ENCODE data around the gene DDRGK1.
"Not testable (repeated sequence)": the region's sequence is repeated elsewhere in the genome, so short reads cannot be mapped to it uniquely, and the experiment has no call there.

Gene DDRGK1

DNA sequence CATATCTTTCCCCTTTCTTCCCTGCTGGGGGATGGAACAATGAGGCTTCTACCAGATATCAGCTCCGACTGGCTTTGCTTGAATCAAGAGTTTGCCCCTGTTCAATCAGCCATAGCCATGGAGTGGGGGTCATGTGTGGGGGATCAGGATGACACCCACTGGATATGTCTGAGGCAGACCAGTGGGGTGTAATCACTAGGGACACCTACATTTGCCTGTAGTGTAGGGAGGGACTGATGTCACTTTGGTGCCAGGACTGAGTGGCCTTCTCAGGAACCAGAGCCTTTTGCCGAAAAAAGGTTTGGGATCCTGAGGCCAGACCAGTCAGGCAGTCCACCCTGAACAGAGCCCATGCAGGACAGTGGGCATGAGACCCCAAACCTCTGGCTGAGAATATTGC is 5.9 kb upstream of the DDRGK1 start:
- DNase-seq: no peak

DNA sequence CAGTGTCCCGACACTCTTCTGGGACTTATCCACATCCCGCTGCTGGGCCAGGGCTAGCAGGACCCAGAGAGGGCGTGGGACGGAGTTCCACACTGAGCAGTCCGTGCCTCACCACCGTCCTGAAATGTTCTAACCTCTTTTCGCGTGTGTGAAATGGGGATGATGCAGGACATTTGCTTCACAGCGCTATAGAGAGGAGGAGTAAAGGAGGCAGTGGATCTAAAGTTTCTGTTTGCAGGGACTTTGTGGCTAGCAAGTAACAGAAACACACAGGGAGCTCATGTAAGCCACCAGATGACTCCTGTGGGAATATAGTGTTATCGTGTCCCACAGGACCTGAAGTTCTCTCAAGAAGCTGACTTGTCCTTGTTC is 5.5 kb upstream of the DDRGK1 start:
- no peak for DNase-seq

DNA sequence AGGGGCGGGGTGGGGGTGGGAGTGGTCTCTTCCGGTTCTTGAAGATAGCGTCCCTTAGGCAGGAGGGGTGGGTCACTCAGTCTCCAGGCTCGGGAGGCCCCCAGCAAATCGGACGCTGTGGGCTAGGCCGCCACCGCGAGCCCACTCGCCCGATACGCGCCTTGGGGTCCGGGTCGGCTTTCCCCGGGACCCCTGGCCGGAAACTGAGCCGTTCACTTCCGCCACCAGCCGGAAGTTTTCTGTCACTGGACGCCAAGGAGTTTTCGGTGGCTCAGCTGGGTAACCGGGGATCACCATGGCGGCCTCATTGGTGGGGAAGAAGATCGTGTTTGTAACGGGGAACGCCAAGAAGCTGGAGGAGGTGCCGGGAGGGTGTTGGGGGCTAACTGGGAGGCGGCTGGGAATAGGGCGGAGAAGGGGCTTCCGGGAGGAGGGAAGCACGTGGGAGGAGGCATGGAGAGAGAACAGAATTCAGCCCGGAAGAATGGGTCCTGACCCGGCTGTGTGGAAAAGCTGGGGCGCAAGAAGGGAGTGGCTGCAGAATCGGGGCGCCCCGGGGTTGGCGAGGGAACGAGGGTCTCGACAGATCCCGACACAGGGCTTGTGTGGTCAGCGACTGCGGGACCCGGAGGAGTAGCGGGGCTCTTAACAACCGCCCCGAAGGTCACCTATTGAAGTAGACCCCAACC is 4.9 kb upstream of the DDRGK1 start, which contains the start of gene ITPA:
Gene ITPA, plus strand, starts transcription at position 242 of the 689 bp plus-strand sequence. Its CDS starts 54 bp downstream, at position 296.
- DNase-seq: peak; percentile 63 to 77

DNA sequence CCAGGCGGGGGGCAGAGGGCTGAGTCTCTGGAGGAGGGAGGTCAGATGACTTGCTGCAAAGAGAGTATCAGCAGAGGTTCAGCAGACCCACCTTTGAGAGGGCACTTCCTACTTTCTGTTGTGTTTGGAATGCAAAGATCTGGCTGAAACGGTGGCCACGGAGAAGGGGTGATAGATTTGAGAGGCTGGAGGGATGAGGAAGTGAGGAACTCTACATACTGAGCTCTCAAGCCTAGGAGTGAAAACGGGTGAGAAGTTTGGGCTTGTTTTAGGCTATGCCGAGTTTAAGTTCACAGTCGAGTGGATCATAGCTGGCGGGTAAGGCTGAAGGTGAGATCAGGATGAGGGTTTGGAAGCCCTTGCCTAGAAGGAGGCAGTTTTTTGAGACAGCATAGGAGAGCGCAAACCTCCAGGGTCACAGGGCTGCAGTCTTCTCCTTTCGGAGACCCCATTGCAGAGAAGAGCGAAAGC is 4.3 kb upstream of the DDRGK1 start:
- no peak for DNase-seq

DNA sequence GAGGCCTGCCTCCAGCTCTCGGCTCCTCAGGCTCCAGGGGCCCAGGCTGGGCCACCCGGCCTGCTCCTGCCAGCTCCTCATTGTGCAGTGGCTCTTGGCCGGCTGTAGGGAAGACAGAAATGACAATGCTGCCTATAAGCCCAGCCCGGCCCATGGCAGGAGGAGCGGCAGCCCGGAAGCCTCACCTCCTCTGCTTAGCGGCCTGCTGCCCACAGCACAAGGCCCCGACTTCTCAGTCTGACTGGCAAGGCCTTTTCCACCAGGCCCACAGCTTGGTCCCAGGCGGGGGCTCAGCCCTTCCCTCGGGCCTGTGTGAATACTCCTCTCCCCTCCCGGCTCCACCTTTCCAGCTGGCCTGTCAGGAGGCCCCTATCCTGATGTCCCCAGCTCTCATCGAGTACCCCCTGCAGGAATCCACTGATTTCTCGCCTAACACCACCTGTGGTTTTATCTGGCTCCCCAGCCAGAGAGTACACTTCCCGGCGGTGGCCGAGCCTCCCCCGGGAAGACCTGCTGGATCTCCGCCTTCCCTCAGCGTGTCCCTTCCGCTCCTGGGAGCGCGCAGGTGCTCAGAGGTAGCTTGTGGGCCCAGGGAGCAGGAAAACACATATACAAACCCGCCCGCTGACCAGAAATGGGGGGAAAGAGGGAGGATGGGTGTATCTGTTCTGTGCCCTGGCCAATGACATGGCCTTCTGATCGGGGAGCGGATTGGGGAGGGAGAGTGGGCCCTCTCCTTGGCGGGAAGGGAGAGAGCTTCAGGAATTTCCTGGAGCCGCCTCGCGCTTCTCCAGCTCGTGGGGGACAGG is 963 bp downstream of the DDRGK1 start:
- DNase-seq: peak; percentile 56 to 59

DNA sequence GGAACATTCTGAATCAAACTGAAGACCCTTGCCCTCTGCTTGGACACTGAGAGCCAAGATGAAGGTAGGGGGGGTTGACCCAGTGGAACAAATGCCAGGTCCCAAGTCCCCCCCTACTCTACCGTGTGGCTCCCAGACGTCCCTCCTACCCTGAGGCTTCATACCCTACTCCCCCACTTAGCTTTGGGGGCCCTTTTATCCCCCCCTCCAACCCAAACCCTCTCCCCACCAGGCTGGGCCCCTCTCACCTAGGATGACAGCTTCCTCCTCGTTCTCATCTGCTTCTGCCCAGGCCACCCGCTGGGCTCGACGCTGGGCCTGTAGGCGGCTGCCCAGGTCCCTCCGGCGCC is 1.5 kb downstream of the DDRGK1 start:
- DNase-seq: no peak

DNA sequence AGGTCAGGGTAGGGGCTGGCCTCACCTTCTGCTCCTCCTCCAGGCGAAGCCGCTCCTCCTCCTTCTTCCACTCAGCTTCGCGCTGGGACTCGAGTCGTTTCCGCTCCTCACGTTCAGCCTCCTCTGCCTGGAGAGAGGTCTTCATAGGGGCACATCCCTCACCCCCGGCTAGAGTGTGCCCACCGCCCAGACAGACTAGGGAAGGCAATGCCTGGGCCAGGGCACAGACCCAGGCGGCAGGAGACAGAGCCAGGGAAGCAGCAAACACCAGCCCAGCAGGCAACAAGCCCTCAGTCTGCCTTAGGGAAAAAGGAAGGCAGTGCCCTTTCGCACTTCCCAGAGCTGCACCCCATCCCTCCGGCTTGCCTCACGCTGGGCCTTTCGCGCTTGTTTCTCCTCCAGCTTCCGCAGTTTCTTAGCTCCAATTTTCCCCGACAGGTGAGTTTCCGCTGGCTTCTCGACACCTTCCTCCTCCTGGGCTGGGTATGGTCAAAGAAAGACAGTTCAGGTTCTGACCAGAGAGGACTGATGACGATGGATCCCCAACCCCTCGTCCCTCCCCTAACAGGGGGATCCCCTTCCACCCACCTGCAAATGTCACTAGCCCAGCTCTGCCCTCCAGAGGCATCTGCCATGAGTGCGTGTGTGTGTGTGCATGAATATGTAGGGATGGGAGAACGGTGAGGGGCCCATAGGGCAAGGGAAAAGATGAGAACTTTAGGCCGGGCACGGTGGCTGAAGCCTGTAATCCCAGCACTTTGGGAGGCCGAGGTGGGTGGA is 4.3 kb downstream of the DDRGK1 start:
- DNase-seq: no peak

DNA sequence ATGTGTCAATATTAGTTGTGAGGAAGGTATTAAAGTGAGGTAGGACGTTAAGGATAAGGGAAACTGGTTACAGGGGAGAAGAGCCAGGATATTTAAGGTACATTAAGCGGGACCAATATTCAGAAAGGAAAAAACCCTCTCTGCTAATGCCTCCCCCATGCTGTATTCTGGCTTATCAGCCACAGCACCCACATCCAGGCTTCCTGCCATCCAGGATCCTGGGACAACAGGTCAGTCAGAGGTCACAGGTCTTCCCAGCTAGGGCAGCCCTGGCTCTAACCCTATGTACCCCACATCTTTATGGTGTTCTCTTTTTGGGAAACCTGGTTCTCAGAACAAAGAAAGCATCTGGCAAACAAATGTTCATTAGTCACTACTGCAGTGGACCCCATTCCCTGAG is 5.3 kb downstream of the DDRGK1 start:
- DNase-seq: no peak

DNA sequence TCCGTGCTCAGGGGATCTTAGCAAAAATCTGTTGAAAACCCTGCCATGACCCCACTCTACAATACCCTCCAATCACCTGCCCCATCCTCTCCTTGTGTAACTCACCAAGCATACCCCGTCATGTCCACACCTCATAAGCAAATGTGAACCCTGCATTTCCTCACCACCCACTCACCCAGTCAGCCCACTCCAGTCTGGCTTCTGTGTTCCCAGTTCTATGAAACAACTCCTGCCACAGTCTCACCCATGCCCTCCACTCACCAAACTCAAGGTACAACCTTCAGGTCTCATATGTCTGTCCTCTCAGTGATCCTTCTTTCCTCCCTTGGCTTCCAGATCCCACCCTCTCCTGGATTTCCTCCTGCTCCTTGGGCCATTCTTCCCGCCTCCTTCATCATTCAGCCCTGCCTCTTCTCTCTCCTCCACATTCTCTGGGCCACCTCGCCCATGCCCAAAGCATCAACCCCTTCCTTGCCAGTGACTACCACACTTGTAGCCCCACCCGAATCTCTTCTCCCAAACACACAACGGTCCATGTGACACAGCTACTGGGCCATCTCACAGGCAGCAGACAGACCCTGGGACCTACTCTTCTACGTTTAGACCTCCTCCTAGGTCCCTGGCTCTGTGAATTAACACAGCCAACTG is 8.8 kb downstream of the DDRGK1 start:
- no peak for DNase-seq

DNA sequence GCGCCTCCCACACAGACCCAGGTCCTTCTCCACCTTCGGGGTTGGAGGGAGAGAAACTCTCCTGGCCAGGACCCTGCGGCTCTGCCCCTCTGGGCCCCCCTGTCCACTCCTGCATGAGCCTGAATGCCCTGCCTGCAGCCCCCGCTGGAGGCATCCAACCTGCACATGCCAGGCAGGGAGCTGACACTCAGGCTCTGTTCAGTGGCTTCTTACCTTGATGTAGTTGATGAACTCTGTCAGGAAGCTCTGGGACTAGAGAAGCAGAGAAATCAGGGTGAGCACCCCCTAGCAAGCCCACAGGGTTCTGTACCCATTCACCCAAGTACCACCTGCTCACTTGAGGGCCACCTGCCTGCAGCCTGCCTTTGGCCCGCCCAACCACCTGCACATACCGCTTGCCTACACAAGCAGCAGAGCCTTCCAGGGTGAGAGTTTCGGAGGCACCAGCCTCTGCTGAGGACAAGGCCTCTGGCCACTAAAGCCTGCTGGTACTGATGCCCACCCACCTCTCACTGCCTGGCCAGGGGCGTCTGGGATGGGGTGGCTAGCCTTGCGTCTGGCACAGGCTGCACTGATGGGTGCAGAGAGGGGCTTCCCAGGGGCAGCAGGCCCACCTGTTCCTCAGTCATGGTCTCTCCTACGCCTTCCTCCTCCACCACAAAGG is 9.7 kb downstream of the DDRGK1 start:
- DNase-seq: no peak

DNA sequence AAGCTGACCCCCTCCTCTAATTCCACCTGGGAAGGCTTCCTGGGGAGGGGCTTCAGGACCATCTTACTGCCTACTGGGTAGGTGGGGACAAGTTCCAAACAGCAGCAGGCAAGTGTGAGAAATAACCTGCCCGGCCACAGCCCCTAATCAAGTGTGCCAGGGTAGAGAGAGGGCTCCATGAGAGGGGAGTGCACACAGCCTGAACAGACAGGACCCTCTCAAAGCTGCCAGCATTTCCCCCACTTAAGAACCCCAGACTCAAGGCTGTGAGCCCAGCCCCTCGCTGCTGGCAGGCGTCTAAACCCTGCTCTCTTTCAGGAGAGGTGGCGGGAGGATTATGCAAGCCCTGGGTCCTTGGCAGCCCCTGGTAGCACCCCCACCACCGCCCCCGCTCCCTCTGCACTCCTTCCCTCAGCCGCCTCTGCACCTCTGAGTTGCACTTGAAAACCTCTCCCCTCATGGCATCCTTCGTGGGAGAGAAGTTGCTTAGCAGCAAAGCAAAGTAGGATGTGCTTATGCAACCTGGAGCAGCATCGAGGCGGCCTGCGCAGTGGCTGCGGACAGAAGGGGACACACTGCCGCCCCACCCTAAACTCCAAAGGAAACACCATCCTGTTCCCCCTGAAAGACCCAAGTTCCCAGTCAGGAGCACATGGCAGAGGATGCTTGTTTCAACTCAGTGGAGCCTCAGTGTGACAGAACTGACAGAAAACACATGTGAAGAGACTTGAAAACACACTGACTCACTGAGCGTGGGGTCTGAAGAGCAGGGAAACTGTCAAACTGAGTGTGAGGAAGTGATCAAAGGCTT is 10.5 kb downstream of the DDRGK1 start:
- DNase-seq: no peak

DNA sequence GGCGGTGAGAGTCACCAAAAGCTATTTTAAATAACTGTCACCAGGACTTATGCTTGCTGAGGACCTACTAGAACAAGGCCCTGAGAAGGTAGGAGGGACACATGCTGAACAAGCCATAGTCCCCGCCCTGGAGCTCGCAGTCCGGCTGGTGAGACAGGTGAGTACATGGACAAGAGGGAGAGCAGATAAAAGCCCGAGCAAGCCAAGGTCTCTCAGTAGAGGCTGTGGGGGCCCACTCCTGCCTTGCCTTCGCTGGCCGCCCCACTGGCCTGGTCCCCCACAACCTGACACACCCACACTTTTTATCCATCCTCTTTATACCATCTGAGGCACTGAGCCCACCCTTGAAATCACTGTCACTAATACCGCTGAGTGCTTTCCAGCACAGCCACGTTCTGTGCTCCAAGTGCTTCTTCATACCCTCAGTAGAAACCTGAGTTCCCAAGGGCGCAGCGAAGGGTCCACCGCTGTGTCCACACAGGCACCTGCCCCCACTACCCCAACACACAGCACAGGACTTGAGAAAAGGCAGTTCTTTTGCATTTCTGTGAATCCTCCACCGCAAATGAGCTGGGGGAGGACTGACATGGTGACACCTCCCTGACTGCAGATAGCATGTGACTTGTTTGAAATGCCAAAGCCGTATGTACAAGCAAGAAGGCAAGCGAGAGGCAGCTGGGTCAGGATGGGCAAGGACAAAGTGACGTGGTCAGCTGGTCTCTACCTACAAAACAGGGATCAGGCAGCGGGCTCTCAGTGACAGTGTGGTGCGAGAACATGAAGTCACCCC is 12.1 kb downstream of the DDRGK1 start:
- DNase-seq: no peak

DNA sequence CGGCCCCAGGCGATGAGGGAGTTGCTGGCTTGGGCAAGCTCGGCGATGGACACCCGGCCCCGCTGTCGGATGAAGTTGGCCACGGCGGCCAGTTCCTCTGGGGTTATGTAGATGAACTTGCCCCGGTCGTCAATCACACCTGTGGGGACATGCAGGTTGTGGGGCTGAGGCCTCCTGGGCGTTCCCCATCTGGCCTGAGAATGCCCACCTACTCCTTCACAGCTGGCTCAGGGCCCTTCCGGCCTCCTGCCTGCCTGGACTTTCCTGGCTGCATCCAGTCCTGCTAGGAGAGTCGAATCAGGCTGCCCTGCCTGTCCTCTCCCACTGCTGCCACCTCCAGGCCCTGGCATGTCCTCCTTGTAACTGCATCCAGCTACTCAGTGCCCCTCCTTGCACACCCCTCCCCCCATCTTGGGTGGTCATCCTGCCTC is 13.8 kb downstream of the DDRGK1 start:
- no peak for DNase-seq

DNA sequence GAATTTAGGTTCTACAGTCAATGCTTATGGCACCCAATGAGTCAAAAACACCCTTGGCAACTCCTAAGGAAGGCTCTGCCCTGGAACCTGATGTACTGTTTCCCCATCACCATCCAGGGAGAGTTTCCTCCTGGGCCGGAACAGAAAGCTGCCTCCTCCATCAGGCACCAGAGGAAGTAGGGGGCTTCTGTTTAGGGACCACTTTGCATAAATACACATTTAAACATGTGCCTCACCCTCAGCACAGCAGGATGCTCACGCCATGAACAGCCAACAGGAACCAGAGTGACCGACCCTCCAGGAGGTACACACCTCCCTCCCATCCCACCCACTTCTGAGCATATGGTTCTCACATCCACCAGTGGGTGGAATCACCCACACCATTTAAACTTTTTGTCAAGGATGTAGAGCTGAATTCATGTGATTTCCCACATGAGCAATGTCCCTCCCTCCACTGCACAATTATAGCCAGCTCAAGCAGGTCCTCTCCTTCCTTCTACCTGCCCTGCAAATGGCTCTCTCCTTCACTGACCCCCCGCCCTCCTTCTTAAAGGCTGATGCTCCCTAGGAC is 14.8 kb downstream of the DDRGK1 start:
- DNase-seq: no peak

DNA sequence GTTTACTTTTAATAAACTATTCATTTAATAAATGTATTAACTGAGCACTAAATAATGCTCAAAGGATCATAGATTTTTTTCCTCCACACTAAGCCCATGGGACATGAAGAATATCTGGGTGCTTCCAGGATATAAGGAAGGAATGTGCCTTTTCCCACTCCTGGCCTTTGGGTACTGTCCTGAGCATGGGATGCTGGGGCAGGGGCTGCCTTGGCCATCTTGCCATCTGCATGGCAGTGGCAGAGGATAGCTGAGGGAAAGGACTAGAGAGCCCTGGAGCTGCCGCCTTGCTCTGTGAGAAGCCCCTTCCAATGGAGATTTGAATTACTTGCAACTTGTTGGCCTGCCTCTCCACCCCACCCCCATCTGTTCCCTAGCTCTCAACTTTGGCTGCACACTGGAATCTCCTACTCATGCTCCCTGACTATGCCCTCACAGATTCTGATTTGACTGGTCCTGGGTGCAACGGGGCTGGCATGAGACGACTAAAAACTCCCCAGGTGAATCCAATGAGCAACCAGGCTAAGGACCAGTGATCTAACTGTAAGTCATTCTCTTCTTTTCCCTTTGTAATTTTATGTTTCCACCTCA is 15.6 kb downstream of the DDRGK1 start:
- no peak for DNase-seq

DNA sequence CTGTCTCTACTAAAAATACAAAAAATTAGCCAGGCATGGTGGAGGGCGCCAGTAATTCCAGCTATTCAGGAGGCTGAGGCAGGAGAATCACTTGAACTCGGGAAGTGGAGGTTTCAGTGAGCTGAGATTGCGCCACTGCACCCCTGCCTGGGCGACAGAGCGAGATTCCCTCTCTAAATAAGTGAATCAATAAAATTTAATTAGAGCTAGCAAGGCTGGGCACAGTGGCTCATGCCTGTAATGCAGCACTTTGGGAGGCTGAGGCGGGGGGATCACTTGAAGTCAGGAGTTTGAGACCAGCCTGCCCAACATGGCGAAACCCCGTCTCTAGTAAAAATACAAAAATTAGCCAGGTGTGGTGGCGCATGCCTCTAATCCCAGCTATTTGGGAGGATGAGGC is 16.6 kb downstream of the DDRGK1 start:
- DNase-seq: not testable (repeated sequence)

DNA sequence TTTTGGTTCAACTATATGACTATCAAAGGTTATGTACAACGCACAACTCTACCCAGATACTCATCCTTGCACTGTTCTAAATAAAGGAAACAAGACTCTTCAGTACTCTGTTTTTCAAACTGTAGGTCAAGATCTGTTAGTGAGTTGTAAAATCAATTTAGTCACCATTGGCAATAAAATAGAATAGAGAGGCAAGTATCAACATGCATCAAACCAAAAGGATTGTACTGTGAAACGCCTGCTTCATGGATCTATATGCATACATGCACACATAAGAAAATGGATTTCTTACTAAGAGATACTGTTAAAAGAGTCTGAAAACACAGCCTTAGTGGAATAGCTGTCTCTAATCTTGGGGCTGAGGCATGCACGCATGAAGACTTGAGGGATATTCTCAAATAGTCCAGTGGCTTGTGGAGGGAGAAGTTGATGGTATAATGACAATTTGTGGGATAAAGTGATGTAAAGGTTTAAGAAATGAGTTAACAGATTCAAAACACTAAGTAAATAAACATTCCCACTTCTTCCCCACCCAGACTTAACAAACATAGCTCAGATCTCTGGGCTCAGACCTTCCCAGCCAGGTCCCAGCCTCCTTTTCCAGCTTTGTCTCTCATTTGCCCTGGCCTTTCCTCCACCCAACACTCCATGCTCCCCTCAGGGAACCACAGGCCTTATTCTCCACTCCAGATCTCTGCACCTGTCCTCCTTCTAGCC is 20.4 kb downstream of the DDRGK1 start:
- DNase-seq: no peak

DNA sequence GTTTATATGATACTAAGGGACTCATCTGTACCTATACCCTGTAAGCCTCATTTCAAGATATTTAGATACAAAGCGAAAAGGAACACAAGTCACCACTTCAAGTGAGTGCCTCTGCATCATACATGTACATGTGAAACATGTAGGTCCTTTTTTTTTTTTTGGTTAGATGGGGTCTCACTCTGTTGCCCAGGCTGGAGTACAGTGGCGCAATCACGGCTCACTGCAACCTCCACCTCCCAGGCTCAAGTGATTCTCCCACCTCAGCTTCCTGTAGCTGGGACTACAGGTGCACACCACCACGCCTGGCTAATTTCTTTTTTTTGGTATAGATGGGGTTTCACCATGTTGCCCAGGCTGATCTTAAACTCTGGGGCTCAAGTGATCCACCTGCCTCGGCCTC is 22.1 kb downstream of the DDRGK1 start:
- not testable (repeated sequence) for DNase-seq

DNA sequence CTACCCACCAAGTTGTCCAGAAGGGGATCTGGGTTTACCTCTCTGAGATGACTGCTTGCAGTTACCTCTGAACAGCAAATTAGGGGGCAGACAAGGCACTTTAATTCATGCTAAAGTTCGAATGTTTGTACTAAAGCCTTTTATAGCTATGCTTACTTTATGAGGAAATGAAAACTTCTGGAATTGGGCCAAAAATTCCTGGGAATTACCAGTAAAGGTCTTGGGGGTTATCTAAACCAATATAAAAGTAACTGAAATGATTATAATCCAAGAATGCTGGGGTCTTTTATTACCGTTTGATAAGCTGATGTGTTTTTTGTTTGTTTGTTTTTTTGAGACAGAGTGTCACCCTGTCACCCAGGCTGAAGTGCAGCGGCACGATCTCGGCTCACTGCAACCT is 23.2 kb downstream of the DDRGK1 start:
- DNase-seq: no peak

All from activated CD4-positive, alpha-beta T cell treated with anti-CD3 and anti-CD28 coated beads, Interleukin-2, amount 50 U/mL, for 48 hours (primary cell).